Adrenal gland (tissue), 12 donors: Measurements from ENCODE around the gene PRRG1. TPM values are rescaled to one million over a fixed set of nuclear protein-coding genes. Genes with fewer than 3 reads are reported as not detected.

Experiments
- DNase-seq, 7 donors: peaks; one replicate each; pipeline ENCODE4 v3.0.0-alpha.2; 2019 to 2020
- H3K27ac ChIP-seq, 5 donors: fragments of 200-600 bp; sonication (generic) in 4 of 5; 1 replicate in 3 of 5; 2 replicates in 2 of 5; pipeline versions ENCODE4 v1.5.1 to v1.8.0; 2016 to 2020; ENCODE audit warnings: mild to moderate bottlenecking in 1 of 5
- H3K27me3 ChIP-seq: fragments of 200-600 bp; 2 replicates; pipeline ENCODE4 v1.8.0; 2021
- H3K36me3 ChIP-seq, 2 donors: fragments of 200-600 bp; replicated peaks in 1 of 2; 1 replicate in 1 of 2; 2 replicates in 1 of 2; pipeline versions ENCODE4 v1.5.1 to v1.8.0; 2018 to 2022
- H3K4me1 ChIP-seq, 2 donors: fragments of 200-600 bp; replicated peaks in 1 of 2; 1 replicate in 1 of 2; 2 replicates in 1 of 2; pipeline versions ENCODE4 v1.5.1 to v1.8.0; 2018 to 2021
- H3K4me3 ChIP-seq, 4 donors: fragments of 200-600 bp; sonication (generic) in 3 of 4; one replicate each; pipeline ENCODE4 v1.5.1; 2016 to 2018
- H3K9me3 ChIP-seq, 3 donors: fragments of 200-600 bp; sonication (generic) in 1 of 3; replicated peaks in 1 of 3; 1 replicate in 2 of 3; 2 replicates in 1 of 3; pipeline versions ENCODE4 v1.5.1 to v1.8.0; 2016 to 2021
- POLR2A ChIP-seq, 2 donors: fragments of 450-650 bp; IDR thresholded peaks; one replicate each; pipeline ENCODE4 v1.6.1; 2017; ENCODE audit warnings: antibody characterized with exemption in 2 of 2, mild to moderate bottlenecking in 2 of 2, moderate library complexity in 1 of 2
- WGBS, 4 donors: extraction: QIAGEN DNeasy Blood & Tissue Kit in 2 of 4; methylation state at CpG; one replicate each; pipeline versions ENCODE4 v1.1.5 to v1.1.7; 2013 to 2017; 5-methylcytosine and 5-hydroxymethylcytosine counted together
- intact Hi-C, 2 donors: fragments of 100-400 bp; cut with DNase I; formaldehyde crosslinking; loops; one replicate each; pipeline versions ENCODE4 v1.14.1 to v1.15.0; 2022 to 2023
- polyA plus RNA-seq, 3 donors: library from polyadenylated mRNA; stranded (reverse); fragments of 200-250 nt in 2 of 3; fragments of 350-450 nt in 1 of 3; fragmentation: Illumina TruSeq in 1 of 3; extraction: RNeasy Lipid Tissue Mini Kit (QIAGEN cat#74804) in 1 of 3; gene quantifications; one replicate each; pipeline ENCODE4 v1.2.3, GENCODE V29; 2013 to 2014
- total RNA-seq, 9 donors: library from RNA; depleted of rRNA in 4 of 9; stranded (reverse); fragments of >200 nt in 4 of 9; fragments of 120-200 nt in 1 of 9; fragmentation: NEBNext Ultra II Directional in 1 of 9; extraction: Animal tissue kit (Norgen Biotek cat#: 25700) in 1 of 9; gene quantifications; one replicate each; pipeline versions ENCODE4 v1.1.0 to v1.2.4, GENCODE V29; 2013 to 2023
- TF ChIP-seq, protein P1 (sequence below), 6 experiments: fragments of 450-650 bp in 4 of 6; fragments of 200-600 bp in 2 of 6; sonication (generic) in 1 of 6; IDR thresholded peaks; 1 replicate in 5 of 6; 2 replicates in 1 of 6; pipeline versions ENCODE4 v1.5.1 to v1.8.0; 2016 to 2021; ENCODE audit warnings: antibody characterized with exemption in 6 of 6, mild to moderate bottlenecking in 2 of 6, moderate library complexity in 1 of 6
- donor health status: healthy with polysubstance abuse.
- donor health status: Bipolar disorder and iron deficiency.
- donor health status: DM: yes; HTN: yes; CAD: no.
- donor health status: DM: no; HTN: no; CAD: no.
- donor health status: DM: no; HTN: no; CAD: no.
- donor health status: DM: yes; HTN: yes; CAD: no.

Gene PRRG1
- total and polyA plus RNA-seq, 12 donors: 2.4 to 23.8 (median 10.1) TPM

DNA sequence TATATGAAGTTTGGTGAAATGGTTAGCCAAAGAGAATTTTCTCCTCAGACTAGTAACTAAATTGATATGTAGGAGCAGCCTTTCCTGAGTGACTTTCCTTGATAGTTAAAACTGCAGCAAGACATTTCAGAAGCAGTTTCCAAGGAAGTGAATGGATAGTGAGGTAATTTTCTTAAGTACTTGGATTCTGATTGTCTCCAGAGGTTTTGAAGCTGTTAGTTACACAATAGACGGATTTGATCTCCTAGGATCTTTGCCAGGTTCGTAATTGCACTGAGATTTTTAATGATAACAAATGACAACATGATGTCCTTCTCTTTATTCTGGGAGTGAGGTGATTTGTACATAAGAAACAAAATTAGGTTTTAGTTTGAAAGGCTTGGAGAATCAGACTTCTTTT lies 29.2 kb downstream of the PRRG1 start:
- TF ChIP-seq, protein P1, sequence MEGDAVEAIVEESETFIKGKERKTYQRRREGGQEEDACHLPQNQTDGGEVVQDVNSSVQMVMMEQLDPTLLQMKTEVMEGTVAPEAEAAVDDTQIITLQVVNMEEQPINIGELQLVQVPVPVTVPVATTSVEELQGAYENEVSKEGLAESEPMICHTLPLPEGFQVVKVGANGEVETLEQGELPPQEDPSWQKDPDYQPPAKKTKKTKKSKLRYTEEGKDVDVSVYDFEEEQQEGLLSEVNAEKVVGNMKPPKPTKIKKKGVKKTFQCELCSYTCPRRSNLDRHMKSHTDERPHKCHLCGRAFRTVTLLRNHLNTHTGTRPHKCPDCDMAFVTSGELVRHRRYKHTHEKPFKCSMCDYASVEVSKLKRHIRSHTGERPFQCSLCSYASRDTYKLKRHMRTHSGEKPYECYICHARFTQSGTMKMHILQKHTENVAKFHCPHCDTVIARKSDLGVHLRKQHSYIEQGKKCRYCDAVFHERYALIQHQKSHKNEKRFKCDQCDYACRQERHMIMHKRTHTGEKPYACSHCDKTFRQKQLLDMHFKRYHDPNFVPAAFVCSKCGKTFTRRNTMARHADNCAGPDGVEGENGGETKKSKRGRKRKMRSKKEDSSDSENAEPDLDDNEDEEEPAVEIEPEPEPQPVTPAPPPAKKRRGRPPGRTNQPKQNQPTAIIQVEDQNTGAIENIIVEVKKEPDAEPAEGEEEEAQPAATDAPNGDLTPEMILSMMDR (IDR thresholded peaks at IDR 0.05): no peak
- no peak for TF ChIP-seq POLR2A (IDR thresholded peaks at IDR 0.05)
- 15 to 34% (median 23%) methylated on average over 2 of the region's 2 CpGs for WGBS, 4 donors
- no peak overlapping the region for H3K27ac ChIP-seq
- DNase-seq: no peak
- no peak overlapping the region for H3K4me3 ChIP-seq
- intact Hi-C loops: no loop called here
- H3K4me1 ChIP-seq: peaks cover 0 to 8% of the 10 kb centered on the region in 2 donors
- no peaks in the 10 kb centered on the region for H3K36me3 ChIP-seq
- H3K9me3 ChIP-seq: no peaks in the 10 kb centered on the region
- no peaks in the 10 kb centered on the region for H3K27me3 ChIP-seq

DNA sequence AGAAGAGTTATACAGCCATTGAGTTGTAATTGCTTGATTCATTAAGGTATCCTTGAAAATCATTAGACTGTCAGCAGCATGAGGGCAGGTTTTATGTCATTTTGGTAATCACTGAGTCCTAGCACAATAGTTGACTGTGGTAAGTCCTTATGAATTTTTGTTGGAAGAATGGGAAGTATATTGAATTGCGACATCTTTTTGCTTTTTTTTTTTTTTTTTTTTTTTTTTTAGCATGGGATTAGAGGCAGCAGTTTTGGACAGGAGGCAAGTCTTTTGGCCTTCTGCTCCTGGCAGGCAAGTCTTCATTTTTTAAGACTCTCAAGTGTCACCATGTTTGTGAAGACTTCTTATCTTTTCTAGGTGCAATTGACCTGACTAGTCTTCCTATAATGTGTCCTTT lies 29.7 kb downstream of the PRRG1 start:
- Histone ChIP-seq H3K9me3 (no peaks in the 10 kb centered on the region), H3K27me3 (no peaks in the 10 kb centered on the region), H3K4me1 (peaks cover 0 to 8% of the 10 kb centered on the region in 2 donors), H3K27ac (no peak overlapping the region), H3K36me3 (no peaks in the 10 kb centered on the region), H3K4me3 (no peak overlapping the region)
- intact Hi-C loops: no loop called here
- 71 to 100% (median 81%) methylated on average over 1 of the region's 1 CpG for WGBS, 4 donors
- DNase-seq: no peak
- TF ChIP-seq POLR2A (IDR thresholded peaks at IDR 0.05): no peak
- TF ChIP-seq, protein P1 (IDR thresholded peaks at IDR 0.05): no peak

DNA sequence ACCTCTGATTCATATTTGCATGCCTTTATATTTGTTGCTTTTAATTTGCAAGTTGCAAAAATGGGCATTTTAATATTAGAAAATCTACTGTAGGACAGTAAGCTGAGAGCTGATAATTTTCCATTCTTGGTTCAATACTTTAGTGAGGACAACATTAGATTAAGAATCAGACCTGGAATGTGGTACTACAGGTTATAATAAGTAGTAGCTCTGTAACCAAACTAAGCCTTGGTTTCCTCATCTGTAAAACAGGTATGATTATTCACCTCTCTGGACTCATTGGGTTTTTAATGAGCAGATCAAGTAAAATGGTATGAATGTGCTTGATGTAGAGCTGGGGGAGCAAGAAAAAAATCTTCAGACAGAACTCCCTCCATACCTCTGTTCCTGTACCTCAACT lies 31.1 kb downstream of the PRRG1 start:
- H3K36me3 ChIP-seq: no peaks in the 10 kb centered on the region
- no peaks in the 10 kb centered on the region for H3K9me3 ChIP-seq
- no peak for TF ChIP-seq POLR2A (IDR thresholded peaks at IDR 0.05)
- TF ChIP-seq, protein P1 (IDR thresholded peaks at IDR 0.05): no peak
- no peak overlapping the region for H3K4me3 ChIP-seq
- no peak for DNase-seq
- no peak overlapping the region for H3K27ac ChIP-seq
- peaks cover 0 to 8% of the 10 kb centered on the region in 2 donors for H3K4me1 ChIP-seq
- intact Hi-C loops: no loop called here
- no peaks in the 10 kb centered on the region for H3K27me3 ChIP-seq

DNA sequence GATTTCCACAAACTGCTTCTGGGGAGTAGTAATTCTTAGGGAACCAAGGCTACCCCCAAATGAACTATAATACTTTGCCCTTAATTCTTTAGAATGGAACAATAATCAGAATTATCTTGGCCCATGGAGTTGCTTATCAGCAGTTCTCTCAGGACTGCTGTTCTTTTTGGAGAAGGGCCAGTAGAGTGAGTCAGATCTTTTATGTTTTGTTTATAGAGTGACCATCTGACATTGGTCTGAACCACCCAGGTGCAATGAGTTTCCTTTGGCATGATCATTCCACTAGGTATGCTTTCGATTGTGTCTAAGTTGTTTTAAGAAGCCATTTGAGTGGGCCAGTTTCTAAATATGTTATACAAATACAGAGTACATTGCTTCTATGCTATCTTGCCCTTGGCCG lies 31.8 kb downstream of the PRRG1 start:
- DNase-seq: peak in 3 of 7 donors; percentile 22 to 36 (median 27)
- H3K36me3 ChIP-seq: no peaks in the 10 kb centered on the region
- TF ChIP-seq, protein P1 (IDR thresholded peaks at IDR 0.05): no peak
- no peak for TF ChIP-seq POLR2A (IDR thresholded peaks at IDR 0.05)
- peaks cover 0 to 8% of the 10 kb centered on the region in 2 donors for H3K4me1 ChIP-seq
- no peak overlapping the region for H3K27ac ChIP-seq
- intact Hi-C loops: no loop called here
- H3K27me3 ChIP-seq: no peaks in the 10 kb centered on the region
- no peaks in the 10 kb centered on the region for H3K9me3 ChIP-seq
- H3K4me3 ChIP-seq: no peak overlapping the region
- WGBS, 4 donors: 56 to 66% (median 63%) methylated on average over 2 of the region's 2 CpGs
